ENCODE data around the gene EMILIN1. TPM values are rescaled to one million over a fixed set of nuclear protein-coding genes. Genes with fewer than 3 reads are reported as not detected.

Gene EMILIN1
- total RNA-seq, 1 donor from 2014 or later, result 7.4 TPM

GRCh38 chr2:27123302-27124150 is 45.1 kb downstream of the EMILIN1 start, which contains the start of gene ABHD1:
Gene ABHD1, plus strand, starts transcription at chr2:27123815. Its CDS starts 134 bp downstream, at chr2:27123949.
- peak within 1 kb of the TSS; percentile 71 for H3K4me3 ChIP-seq (ENCODE audit: low read depth, low read length)
- H3K27me3 ChIP-seq (ENCODE audit: control insufficient read depth, insufficient read depth, low read length), result peaks cover 31% of the 10 kb centered on the region
- DNase-seq (ENCODE audit: low read depth), result no peak
- no peaks in the 10 kb centered on the region for H3K36me3 ChIP-seq (ENCODE audit: control insufficient read depth, insufficient read depth, low read length)
- peak; percentile 4 for TF ChIP-seq CTCF (IDR thresholded peaks at IDR 0.05; ENCODE audit: insufficient read depth, low read length, poor library complexity, severe bottlenecking)

- no peak for TF ChIP-seq CTCF (IDR thresholded peaks at IDR 0.05; ENCODE audit: insufficient read depth, low read length, poor library complexity, severe bottlenecking)
- no peaks in the 10 kb centered on the region for H3K36me3 ChIP-seq (ENCODE audit: control insufficient read depth, insufficient read depth, low read length)
- H3K4me3 ChIP-seq (ENCODE audit: low read depth, low read length), result no peak overlapping the region
- H3K27me3 ChIP-seq (ENCODE audit: control insufficient read depth, insufficient read depth, low read length), result peaks cover 20% of the 10 kb centered on the region
- no peak for DNase-seq (ENCODE audit: low read depth)
These were observed 46.7 kb downstream of the EMILIN1 start for GRCh38 chr2:27125104-27125503.

- peaks cover 2% of the 10 kb centered on the region for H3K36me3 ChIP-seq (ENCODE audit: control insufficient read depth, insufficient read depth, low read length)
- no peak overlapping the region for H3K4me3 ChIP-seq (ENCODE audit: low read depth, low read length)
- TF ChIP-seq CTCF (IDR thresholded peaks at IDR 0.05; ENCODE audit: insufficient read depth, low read length, poor library complexity, severe bottlenecking), result no peak
- no peak for DNase-seq (ENCODE audit: low read depth)
- peaks cover 20% of the 10 kb centered on the region for H3K27me3 ChIP-seq (ENCODE audit: control insufficient read depth, insufficient read depth, low read length)
These were observed 47.9 kb downstream of the EMILIN1 start for GRCh38 chr2:27126252-27126710.

- H3K36me3 ChIP-seq (ENCODE audit: control insufficient read depth, insufficient read depth, low read length), result peaks cover 4% of the 10 kb centered on the region
- H3K4me3 ChIP-seq (ENCODE audit: low read depth, low read length), result no peak overlapping the region
- peaks cover 8% of the 10 kb centered on the region for H3K27me3 ChIP-seq (ENCODE audit: control insufficient read depth, insufficient read depth, low read length)
- no peak for DNase-seq (ENCODE audit: low read depth)
- no peak for TF ChIP-seq CTCF (IDR thresholded peaks at IDR 0.05; ENCODE audit: insufficient read depth, low read length, poor library complexity, severe bottlenecking)
These were observed 49.7 kb downstream of the EMILIN1 start for GRCh38 chr2:27127883-27128667.

- H3K27me3 ChIP-seq (ENCODE audit: control insufficient read depth, insufficient read depth, low read length), result peaks cover under 1% of the 10 kb centered on the region
These were observed 50.5 kb downstream of the EMILIN1 start for GRCh38 chr2:27128668-27129571.

More at GRCh38 chr2:27128668-27129571, 50.5 kb downstream of the EMILIN1 start:
- no peak for TF ChIP-seq CTCF (IDR thresholded peaks at IDR 0.05; ENCODE audit: insufficient read depth, low read length, poor library complexity, severe bottlenecking)
- peaks cover 4% of the 10 kb centered on the region for H3K36me3 ChIP-seq (ENCODE audit: control insufficient read depth, insufficient read depth, low read length)
- DNase-seq (ENCODE audit: low read depth), result no peak
- no peak overlapping the region for H3K4me3 ChIP-seq (ENCODE audit: low read depth, low read length)
